ENCODE measurements around the gene IL31. TPM values are rescaled to one million over a fixed set of nuclear protein-coding genes. Genes with fewer than 3 reads are reported as not detected.

IL31 gene
- total RNA-seq, 1 donor from 2014 or later = not detected

- ATAC-seq (ENCODE audit: low read depth) (no peak), DNase-seq (no peak)
- no peak overlapping the region for H3K27ac Mint-ChIP-seq
- H3K36me3 Mint-ChIP-seq (ENCODE audit: low read depth) = peaks cover 60% of the 10 kb centered on the region
- no peaks in the 10 kb centered on the region for H3K27me3 Mint-ChIP-seq
- H3K4me1 Mint-ChIP-seq = no peaks in the 10 kb centered on the region
- H3K4me3 Mint-ChIP-seq = no peak overlapping the region
- no peaks in the 10 kb centered on the region for H3K9me3 Mint-ChIP-seq
- CTCF ChIA-PET = no interaction called here
- intact Hi-C loops (cut with micrococcal nuclease) = no loop called here
- TF ChIP-seq CTCF (IDR thresholded peaks at IDR 0.05) = no peak
- POLR2A ChIA-PET = no interaction called here
Measured at GRCh38 chr12:122137681-122138080, 36.3 kb downstream of the IL31 start.

- no peak for ATAC-seq (ENCODE audit: low read depth)
- Mint-ChIP-seq H3K27me3 (no peaks in the 10 kb centered on the region), H3K27ac (no peak overlapping the region), H3K9me3 (no peaks in the 10 kb centered on the region), H3K4me3 (no peak overlapping the region), H3K36me3 (ENCODE audit: low read depth) (peaks cover 58% of the 10 kb centered on the region), H3K4me1 (no peaks in the 10 kb centered on the region)
- no peak for TF ChIP-seq CTCF (IDR thresholded peaks at IDR 0.05)
- intact Hi-C loops (cut with micrococcal nuclease) = no loop called here
- POLR2A ChIA-PET = no interaction called here
- DNase-seq = no peak
- CTCF ChIA-PET = no interaction called here
Measured at GRCh38 chr12:122137229-122137628, 36.8 kb downstream of the IL31 start.

- no peak for DNase-seq
- Mint-ChIP-seq H3K4me3 (no peak overlapping the region), H3K4me1 (no peaks in the 10 kb centered on the region), H3K36me3 (ENCODE audit: low read depth) (peaks cover 57% of the 10 kb centered on the region), H3K9me3 (no peaks in the 10 kb centered on the region), H3K27ac (no peak overlapping the region), H3K27me3 (no peaks in the 10 kb centered on the region)
- no peak for ATAC-seq (ENCODE audit: low read depth)
- POLR2A ChIA-PET = no interaction called here
- CTCF ChIA-PET = no interaction called here
- intact Hi-C loops (cut with micrococcal nuclease) = no loop called here
- no peak for TF ChIP-seq CTCF (IDR thresholded peaks at IDR 0.05)
Measured at GRCh38 chr12:122135437-122136031, 38.5 kb downstream of the IL31 start.

- Mint-ChIP-seq H3K27ac (no peak overlapping the region), H3K4me3 (no peak overlapping the region), H3K27me3 (no peaks in the 10 kb centered on the region), H3K9me3 (no peaks in the 10 kb centered on the region), H3K4me1 (no peaks in the 10 kb centered on the region), H3K36me3 (ENCODE audit: low read depth) (peaks cover 64% of the 10 kb centered on the region)
- ChIA-PET POLR2A (no interaction called here), CTCF (interaction anchor here (1.5 to 1.6 kb wide), 2 partner anchors 10 to 57 kb away, joined by 6 to 9 read pairs; no protein-coding TSS in a partner anchor)
- no peak for TF ChIP-seq CTCF (IDR thresholded peaks at IDR 0.05)
- ATAC-seq (ENCODE audit: low read depth) (no peak), DNase-seq (no peak)
- intact Hi-C loops (cut with micrococcal nuclease) = no loop called here
Measured at GRCh38 chr12:122133192-122133950, 40.6 kb downstream of the IL31 start.

- H3K9me3 Mint-ChIP-seq = no peaks in the 10 kb centered on the region
- CTCF ChIA-PET = interaction anchor here (0.6 kb wide), 1 partner anchor 92 kb away, joined by 3 read pairs; no protein-coding TSS in a partner anchor
- H3K4me1 Mint-ChIP-seq = no peaks in the 10 kb centered on the region
- no peak overlapping the region for H3K27ac Mint-ChIP-seq
- H3K36me3 Mint-ChIP-seq (ENCODE audit: low read depth) = peaks cover 66% of the 10 kb centered on the region
- ATAC-seq (ENCODE audit: low read depth) = no peak
- H3K4me3 Mint-ChIP-seq = no peak overlapping the region
- no peak for DNase-seq
- POLR2A ChIA-PET = no interaction called here
- intact Hi-C loops (cut with micrococcal nuclease) = no loop called here
- no peaks in the 10 kb centered on the region for H3K27me3 Mint-ChIP-seq
- no peak for TF ChIP-seq CTCF (IDR thresholded peaks at IDR 0.05)
Measured at GRCh38 chr12:122130150-122130549, 43.9 kb downstream of the IL31 start.

Data from activated B cell treated with CpG ODN at 0.5 μM for 24 hours (primary cell).